Stimulated activated CD4-positive, alpha-beta T cell treated with anti-CD3 and anti-CD28 coated beads, Interleukin-2, amount 100 ng/mL, for 4 hours (primary cell): ENCODE data around the gene HNRNPF.

Experiments used
- DNase-seq: peaks from one replicate; pipeline ENCODE4 v3.0.0-alpha.2; 2020; ENCODE audit warnings: low read depth

The HNRNPF gene

GRCh38 chr10:43376828-43377423 is 32.1 kb downstream of the HNRNPF start:
- no peak for DNase-seq

GRCh38 chr10:43376046-43376635 is 32.8 kb downstream of the HNRNPF start:
- no peak for DNase-seq

- DNase-seq = no peak
Observed at GRCh38 chr10:43375401-43376020, 33.5 kb downstream of the HNRNPF start.

GRCh38 chr10:43374194-43374593 is 34.8 kb downstream of the HNRNPF start:
- no peak for DNase-seq

- DNase-seq = no peak
Observed at GRCh38 chr10:43373461-43373860, 35.5 kb downstream of the HNRNPF start.

- DNase-seq = no peak
Observed at GRCh38 chr10:43372765-43373361, 36.1 kb downstream of the HNRNPF start.

GRCh38 chr10:43371418-43371817 is 37.6 kb downstream of the HNRNPF start, which contains the start of gene FXYD4:
FXYD4 (plus strand) TSS chr10:43371636; CDS start chr10:43373747, 2,111 bp downstream.
- no peak for DNase-seq

GRCh38 chr10:43370671-43371215 is 38.2 kb downstream of the HNRNPF start:
- no peak for DNase-seq

- DNase-seq = no peak
Observed at GRCh38 chr10:43369921-43370320, 39.1 kb downstream of the HNRNPF start.

GRCh38 chr10:43365001-43365400 is 44.0 kb downstream of the HNRNPF start:
- DNase-seq = no peak

- peak; percentile 98 for DNase-seq
Observed at GRCh38 chr10:43362191-43362839, 46.7 kb downstream of the HNRNPF start.

- DNase-seq = peak; percentile 26
Observed at GRCh38 chr10:43361547-43362190, 47.3 kb downstream of the HNRNPF start.

- DNase-seq = no peak
Observed at GRCh38 chr10:43360086-43360485, 48.9 kb downstream of the HNRNPF start.

- no peak for DNase-seq
Observed at GRCh38 chr10:43355749-43356371, 53.1 kb downstream of the HNRNPF start.

- no peak for DNase-seq
Observed at GRCh38 chr10:43354879-43355380, 54.1 kb downstream of the HNRNPF start.

- no peak for DNase-seq
Observed at GRCh38 chr10:43354330-43354635, 54.7 kb downstream of the HNRNPF start.

GRCh38 chr10:43353495-43354329 is 55.3 kb downstream of the HNRNPF start:
- DNase-seq = no peak

- no peak for DNase-seq
Observed at GRCh38 chr10:43352951-43353350, 56.0 kb downstream of the HNRNPF start.

- DNase-seq = no peak
Observed at GRCh38 chr10:43351301-43351700, 57.7 kb downstream of the HNRNPF start.

GRCh38 chr10:43350686-43351085 is 58.3 kb downstream of the HNRNPF start:
- DNase-seq = no peak
